HG03135 (cell line): ENCODE measurements around the gene ADAM12.

Experiments used
- ATAC-seq: cut with Tn5 transposase; IDR thresholded peaks from one replicate; pipeline ENCODE4 v1.9.1; 2021; ENCODE audit warnings: mild to moderate bottlenecking, moderate library complexity; ENCODE audit not compliant: unreplicated experiment

Gene ADAM12

GRCh38 chr10:126094537-126094936 is 293.7 kb downstream of the ADAM12 start:
- ATAC-seq: no peak

- ATAC-seq: no peak
Measured at GRCh38 chr10:126092366-126093215, 295.7 kb downstream of the ADAM12 start.

- no peak for ATAC-seq
Measured at GRCh38 chr10:126090911-126091728, 297.2 kb downstream of the ADAM12 start.

DNA sequence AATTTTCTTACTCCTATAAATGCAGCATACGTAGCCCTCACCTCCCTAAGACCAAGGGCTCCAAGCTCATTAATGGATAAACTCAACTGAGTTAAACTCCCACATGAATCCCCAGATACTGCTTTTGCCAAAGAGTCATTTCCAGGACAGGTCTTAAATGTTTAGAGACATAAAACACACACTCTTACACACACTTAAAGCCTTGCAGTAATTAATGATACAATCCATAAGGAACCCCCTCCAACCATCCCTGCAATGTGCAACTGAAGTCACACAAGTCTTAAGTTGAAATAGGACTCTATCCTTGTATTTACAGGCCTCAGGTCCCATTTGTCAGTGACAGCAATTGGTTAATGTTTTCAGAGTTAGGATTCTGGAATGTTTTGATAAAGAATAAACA is 297.8 kb downstream of the ADAM12 start:
- ATAC-seq: no peak

DNA sequence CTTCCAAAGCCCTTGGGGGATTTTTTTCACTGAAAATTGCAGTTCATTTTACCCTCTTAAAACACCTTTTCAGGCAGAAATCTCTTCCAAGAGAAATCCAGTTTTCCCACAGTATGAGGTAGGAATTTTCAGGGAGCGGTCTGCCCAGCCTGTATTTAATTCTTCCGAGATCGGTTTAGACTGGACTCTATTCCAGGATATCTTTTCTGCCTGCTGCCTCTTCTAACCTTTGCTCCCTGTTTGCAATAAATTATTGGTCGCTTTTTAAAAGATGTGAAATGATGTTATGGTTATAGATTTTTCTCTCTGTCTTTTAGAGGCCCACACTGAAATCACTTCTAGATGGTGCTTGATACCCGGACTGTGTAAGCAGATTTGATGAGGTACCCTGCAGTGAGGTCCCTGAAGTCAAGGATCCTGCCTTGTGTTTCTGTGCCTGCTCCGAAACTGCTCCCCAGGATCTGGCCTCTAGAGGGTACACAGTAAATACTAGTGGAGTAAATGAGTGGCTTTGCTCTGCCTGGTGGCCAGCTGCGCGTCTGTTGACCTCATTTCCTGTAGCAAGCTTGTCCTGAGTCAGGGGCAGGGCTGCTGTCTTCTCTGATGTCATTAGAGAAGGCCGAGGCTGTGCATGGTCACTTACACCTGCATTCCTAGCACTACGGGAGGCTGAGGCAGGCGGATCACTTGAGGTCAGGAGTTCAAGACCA is 300.3 kb downstream of the ADAM12 start:
- ATAC-seq: no peak

- ATAC-seq: no peak
Measured at GRCh38 chr10:126087153-126087680, 301.1 kb downstream of the ADAM12 start.

- ATAC-seq: no peak
Measured at GRCh38 chr10:126085806-126086205, 302.5 kb downstream of the ADAM12 start.

DNA sequence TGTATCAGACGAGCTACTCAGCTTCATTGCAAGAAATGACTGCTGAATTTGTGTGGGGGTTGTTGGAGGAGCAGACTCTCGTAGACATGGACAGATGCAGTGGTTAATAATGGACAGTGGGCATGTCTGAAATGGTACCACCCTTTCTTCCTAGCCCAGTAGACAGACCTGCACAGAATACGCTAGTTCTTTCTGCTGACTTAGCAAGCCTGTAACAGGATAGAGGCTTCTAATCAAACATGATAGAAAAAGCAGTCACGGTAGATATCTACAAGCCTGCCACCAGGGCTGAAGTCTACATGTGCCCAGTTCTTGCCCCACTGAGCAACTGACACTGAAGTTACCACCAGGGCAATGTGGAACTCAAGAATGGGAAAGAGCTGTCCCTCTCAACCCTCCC is 303.9 kb downstream of the ADAM12 start:
- no peak for ATAC-seq

GRCh38 chr10:126083009-126083408 is 305.3 kb downstream of the ADAM12 start:
- ATAC-seq: no peak

- no peak for ATAC-seq
Measured at GRCh38 chr10:126081841-126082466, 306.3 kb downstream of the ADAM12 start.

GRCh38 chr10:126080879-126081411 is 307.3 kb downstream of the ADAM12 start:
- ATAC-seq: no peak

GRCh38 chr10:126080291-126080825 is 307.9 kb downstream of the ADAM12 start:
- no peak for ATAC-seq

GRCh38 chr10:126075009-126075408 is 313.3 kb downstream of the ADAM12 start:
- no peak for ATAC-seq

- ATAC-seq: no peak
Measured at GRCh38 chr10:126074291-126074690, 314.0 kb downstream of the ADAM12 start.

DNA sequence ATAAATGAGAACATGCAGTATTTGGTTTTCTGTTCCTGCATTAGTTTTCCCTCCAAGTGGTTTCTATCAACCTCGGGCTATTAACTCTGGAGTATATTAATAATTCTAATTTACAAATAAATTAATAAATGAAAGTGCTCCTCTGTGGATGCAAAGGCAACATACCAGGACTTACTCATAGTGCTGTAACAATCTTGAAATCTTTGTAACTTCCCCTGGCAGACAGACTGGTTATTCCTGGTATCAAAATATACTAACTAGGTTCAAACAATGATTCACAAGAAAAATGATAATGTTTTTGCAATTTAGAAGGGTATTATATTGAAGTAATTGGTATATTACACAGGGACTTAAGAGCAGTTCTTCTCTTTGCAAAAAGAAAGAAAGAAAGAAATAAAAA is 314.7 kb downstream of the ADAM12 start:
- ATAC-seq: no peak

GRCh38 chr10:126072622-126073021 is 315.7 kb downstream of the ADAM12 start:
- ATAC-seq: no peak

GRCh38 chr10:126070476-126071215 is 317.6 kb downstream of the ADAM12 start:
- no peak for ATAC-seq

- ATAC-seq: no peak
Measured at GRCh38 chr10:126068322-126068721, 320.0 kb downstream of the ADAM12 start.

- ATAC-seq: no peak
Measured at GRCh38 chr10:126066456-126066855, 321.8 kb downstream of the ADAM12 start.
